ENCODE results near the gene TMF1. TPM values are rescaled to one million over a fixed set of nuclear protein-coding genes. Genes with fewer than 3 reads are reported as not detected.

The TMF1 gene
- total RNA-seq, 4 donors from 2014 or later: 21.1 to 27.7 (median 24.9) TPM

- H3K4me3 ChIP-seq (ENCODE audit: low read depth, poor library complexity, severe bottlenecking): no peak overlapping the region
- intact Hi-C loops (cut with DNase I; ENCODE audit: low total_unique reads): no loop called here
- no peak for DNase-seq (ENCODE audit: low spot score in 2 of 2)
- no peak for TF ChIP-seq POLR2A (IDR thresholded peaks at IDR 0.05)
- TF ChIP-seq CTCF (IDR thresholded peaks at IDR 0.05): no peak
- WGBS, 2 donors: 54 to 58% methylated on average over 3 of the region's 3 CpGs
Measured at GRCh38 chr3:69087030-69087791, 35.1 kb upstream of the TMF1 start.

GRCh38 chr3:69085833-69086722 lies 33.9 kb upstream of the TMF1 start:
- no peak for TF ChIP-seq CTCF (IDR thresholded peaks at IDR 0.05)
- TF ChIP-seq POLR2A (IDR thresholded peaks at IDR 0.05): no peak
- WGBS, 2 donors: 0 to 4% methylated on average over 8 of the region's 8 CpGs
- H3K4me3 ChIP-seq (ENCODE audit: low read depth, poor library complexity, severe bottlenecking): peak overlapping the region; percentile 97
- intact Hi-C loops (cut with DNase I; ENCODE audit: low total_unique reads): no loop called here
- peak; percentile 94 to 98 for DNase-seq (ENCODE audit: low spot score in 2 of 2)

GRCh38 chr3:69085168-69085832 lies 33.2 kb upstream of the TMF1 start:
- peak overlapping the region; percentile 97 for H3K4me3 ChIP-seq (ENCODE audit: low read depth, poor library complexity, severe bottlenecking)
- no peak for TF ChIP-seq POLR2A (IDR thresholded peaks at IDR 0.05)
- no peak for TF ChIP-seq CTCF (IDR thresholded peaks at IDR 0.05)
- peak in 1 of 2 donors; percentile 90 for DNase-seq (ENCODE audit: low spot score in 2 of 2)
- intact Hi-C loops (cut with DNase I; ENCODE audit: low total_unique reads): no loop called here
- WGBS, 2 donors: 0% methylated on average over 18 to 26 of the region's 26 CpGs

GRCh38 chr3:69084326-69085167 lies 32.4 kb upstream of the TMF1 start, which contains the start of gene ARL6IP5:
TSS of gene ARL6IP5 (plus strand) at chr3:69084937. CDS start at chr3:69085048, 111 bp downstream.
- peak; percentile 94 to 99 for DNase-seq (ENCODE audit: low spot score in 2 of 2)
- peak within 1 kb of the TSS; percentile 97 for H3K4me3 ChIP-seq (ENCODE audit: low read depth, poor library complexity, severe bottlenecking)
- intact Hi-C loops (cut with DNase I; ENCODE audit: low total_unique reads): no loop called here
- WGBS, 2 donors: 1% methylated on average over 32 of the region's 32 CpGs
- no peak for TF ChIP-seq POLR2A (IDR thresholded peaks at IDR 0.05)
- no peak for TF ChIP-seq CTCF (IDR thresholded peaks at IDR 0.05)

GRCh38 chr3:69082805-69083204 lies 30.7 kb upstream of the TMF1 start:
- no peak for DNase-seq (ENCODE audit: low spot score in 2 of 2)
- no peak for TF ChIP-seq CTCF (IDR thresholded peaks at IDR 0.05)
- TF ChIP-seq POLR2A (IDR thresholded peaks at IDR 0.05): no peak
- intact Hi-C loops (cut with DNase I; ENCODE audit: low total_unique reads): no loop called here
- no peak overlapping the region for H3K4me3 ChIP-seq (ENCODE audit: low read depth, poor library complexity, severe bottlenecking)
